Heart right ventricle (tissue), 16 donors: Measurements from ENCODE around the gene ITGA2B. TPM values are rescaled to one million over a fixed set of nuclear protein-coding genes. Genes with fewer than 3 reads are reported as not detected.

Experiments used
- ATAC-seq, 8 donors: fragments of 200-7000 bp; cut with Tn5 transposase; one replicate each; pipeline ENCODE4 v1.9.1; 2020; ENCODE audit warnings: mild to moderate bottlenecking in 8 of 8, moderate library complexity in 8 of 8, moderate number of reproducible peaks in 1 of 8
- DNase-seq, 2 donors: peaks; one replicate each; pipeline ENCODE4 v3.0.0-alpha.2; 2020
- H3K27ac ChIP-seq, 10 donors: fragments of 200-600 bp; sonication (generic) in 2 of 10; one replicate each; pipeline versions ENCODE4 v1.5.0 to v1.8.0; 2020 to 2022; ENCODE audit warnings: mild to moderate bottlenecking in 3 of 10
- H3K27me3 ChIP-seq, 7 donors: fragments of 200-600 bp; one replicate each; pipeline ENCODE4 v1.8.0; 2021 to 2022; ENCODE audit warnings: mild to moderate bottlenecking in 2 of 7
- H3K36me3 ChIP-seq, 9 donors: fragments of 200-600 bp; sonication (generic) in 1 of 9; one replicate each; pipeline versions ENCODE4 v1.5.0 to v1.8.0; 2020 to 2022; ENCODE audit warnings: mild to moderate bottlenecking in 2 of 9
- H3K4me1 ChIP-seq, 9 donors: fragments of 200-600 bp; sonication (generic) in 1 of 9; one replicate each; pipeline versions ENCODE4 v1.5.0 to v1.8.0; 2020 to 2022; ENCODE audit warnings: mild to moderate bottlenecking in 4 of 9
- H3K4me3 ChIP-seq, 10 donors: fragments of 200-600 bp; sonication (generic) in 2 of 10; one replicate each; pipeline versions ENCODE4 v1.5.0 to v1.8.0; 2020 to 2022; ENCODE audit warnings: mild to moderate bottlenecking in 7 of 10, moderate library complexity in 2 of 10
- H3K9me3 ChIP-seq, 11 donors: fragments of 200-600 bp in 10 of 11; sonication (generic) in 2 of 11; one replicate each; pipeline versions ENCODE4 v1.5.0 to v1.8.0; 2013 to 2022; ENCODE audit warnings: mild to moderate bottlenecking in 2 of 11, control low read depth in 1 of 11, moderate library complexity in 1 of 11
- WGBS, 2 donors: extraction: QIAGEN DNeasy Blood & Tissue Kit; methylation state at CpG; one replicate each; pipeline ENCODE4 v1.1.7; 2013; ENCODE audit warnings: inconsistent platforms in 1 of 2; 5-methylcytosine and 5-hydroxymethylcytosine counted together
- intact Hi-C, 10 donors: fragments of 100-400 bp; cut with DNase I; formaldehyde crosslinking; loops; one replicate each; pipeline versions ENCODE4 v1.11.1 to v1.14.2; 2022
- polyA plus RNA-seq, 2 donors: library from polyadenylated mRNA; stranded (reverse); fragments of 200-250 nt; gene quantifications; one replicate each; pipeline ENCODE4 v1.2.3, GENCODE V29; 2013
- total RNA-seq, 10 donors: library from RNA; stranded (reverse); fragmentation: NEBNext Ultra II Directional in 3 of 10; extraction: Animal tissue kit (Norgen Biotek cat#: 25700) in 3 of 10; gene quantifications; one replicate each; pipeline versions ENCODE4 v1.2.1 to v1.2.4, GENCODE V29; 2021 to 2023
- TF ChIP-seq, protein P1 (sequence below), 9 donors: fragments of 200-600 bp; sonication (generic) in 2 of 9; IDR thresholded peaks; one replicate each; pipeline versions ENCODE4 v1.5.0 to v1.8.0; 2021 to 2022; ENCODE audit warnings: antibody characterized with exemption in 9 of 9, mild to moderate bottlenecking in 5 of 9, moderate library complexity in 1 of 9
- donor health status: Arrhythmogenic right ventricular cardiomyopathy.
- donor health status: ischemic (EF 13 %, LVEDD 7.1; RV severe dilation, severe dysfunction).
- donor health status: healthy with polysubstance abuse.
- donor health status: DM: no; HTN: yes; CAD: no.
- donor health status: DM: no; HTN: no; CAD: no.
- donor health status: ischemic (EF 25% LVEDD 6.9; RV normal size, moderate dysfunction).
- donor health status: ischemic (EF 25% LVEDD 5.7; RV mildly dilated, moderate dysfunction).
- donor health status: healthy.
- donor health status: DM: yes; HTN: yes; CAD: no.
- donor health status: Ischemic cardiomyopathy.
- donor health status: ischemic (EF 35%, LVEDD 5.7; RV mildly dilated, moderate dysfunction).
- donor health status: nonischemic (EF 11% LVEDD 7.7; RV severe dilation, severe dysfunction).
- donor health status: DM: yes; HTN: yes; CAD: no.
- donor health status: PGD.
- donor health status: ischemic (EF 29% LVEDD 5.4; RV normal size, mild dysfunction).
- donor health status: nonischemic (EF 23%, LVEDD 6.1; RV moderate dilation, normal function).

Gene ITGA2B
- total and polyA plus RNA-seq, 12 donors, result 0.18 to 1.2 (median 0.62) TPM; not detected in 1

DNA sequence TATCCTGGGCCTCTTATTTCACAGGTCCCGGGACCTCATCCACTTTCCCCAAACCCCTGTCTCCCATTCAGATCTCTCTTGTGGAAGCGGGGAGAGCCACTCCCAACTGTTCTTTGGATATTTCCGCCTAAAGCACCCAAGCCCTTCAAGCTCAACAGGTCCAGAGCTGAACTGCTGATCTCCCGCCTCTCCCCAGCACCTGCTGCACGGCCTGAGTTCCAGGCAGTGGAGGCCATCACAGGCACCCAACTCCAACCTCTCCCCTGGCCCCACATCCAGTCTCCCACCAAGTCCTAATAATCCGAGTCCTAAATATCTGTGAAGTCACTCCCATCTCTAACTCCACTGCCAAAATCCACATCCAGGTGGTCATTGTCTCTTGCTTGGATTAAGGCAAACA, 6.5 kb downstream of the ITGA2B start:
- peaks cover 0 to 31% (median 14%) of the 10 kb centered on the region in 7 donors for H3K27me3 ChIP-seq
- WGBS, 2 donors, result 90 to 91% methylated on average over 6 of the region's 6 CpGs
- TF ChIP-seq, protein P1, sequence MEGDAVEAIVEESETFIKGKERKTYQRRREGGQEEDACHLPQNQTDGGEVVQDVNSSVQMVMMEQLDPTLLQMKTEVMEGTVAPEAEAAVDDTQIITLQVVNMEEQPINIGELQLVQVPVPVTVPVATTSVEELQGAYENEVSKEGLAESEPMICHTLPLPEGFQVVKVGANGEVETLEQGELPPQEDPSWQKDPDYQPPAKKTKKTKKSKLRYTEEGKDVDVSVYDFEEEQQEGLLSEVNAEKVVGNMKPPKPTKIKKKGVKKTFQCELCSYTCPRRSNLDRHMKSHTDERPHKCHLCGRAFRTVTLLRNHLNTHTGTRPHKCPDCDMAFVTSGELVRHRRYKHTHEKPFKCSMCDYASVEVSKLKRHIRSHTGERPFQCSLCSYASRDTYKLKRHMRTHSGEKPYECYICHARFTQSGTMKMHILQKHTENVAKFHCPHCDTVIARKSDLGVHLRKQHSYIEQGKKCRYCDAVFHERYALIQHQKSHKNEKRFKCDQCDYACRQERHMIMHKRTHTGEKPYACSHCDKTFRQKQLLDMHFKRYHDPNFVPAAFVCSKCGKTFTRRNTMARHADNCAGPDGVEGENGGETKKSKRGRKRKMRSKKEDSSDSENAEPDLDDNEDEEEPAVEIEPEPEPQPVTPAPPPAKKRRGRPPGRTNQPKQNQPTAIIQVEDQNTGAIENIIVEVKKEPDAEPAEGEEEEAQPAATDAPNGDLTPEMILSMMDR (IDR thresholded peaks at IDR 0.05), result no peak
- intact Hi-C loops, result loop anchor here in 1 of 10 donors (10.0 kb wide), 1 partner anchor 122 kb away; the partner anchor contains the start of gene GPATCH8
- H3K4me3 ChIP-seq, result no peak overlapping the region
- H3K9me3 ChIP-seq, result no peaks in the 10 kb centered on the region
- no peak for ATAC-seq
- no peak for DNase-seq
- peaks cover 0 to 20% (median 13%) of the 10 kb centered on the region in 9 donors for H3K4me1 ChIP-seq
- H3K27ac ChIP-seq, result no peak overlapping the region
- H3K36me3 ChIP-seq, result no peaks in the 10 kb centered on the region

DNA sequence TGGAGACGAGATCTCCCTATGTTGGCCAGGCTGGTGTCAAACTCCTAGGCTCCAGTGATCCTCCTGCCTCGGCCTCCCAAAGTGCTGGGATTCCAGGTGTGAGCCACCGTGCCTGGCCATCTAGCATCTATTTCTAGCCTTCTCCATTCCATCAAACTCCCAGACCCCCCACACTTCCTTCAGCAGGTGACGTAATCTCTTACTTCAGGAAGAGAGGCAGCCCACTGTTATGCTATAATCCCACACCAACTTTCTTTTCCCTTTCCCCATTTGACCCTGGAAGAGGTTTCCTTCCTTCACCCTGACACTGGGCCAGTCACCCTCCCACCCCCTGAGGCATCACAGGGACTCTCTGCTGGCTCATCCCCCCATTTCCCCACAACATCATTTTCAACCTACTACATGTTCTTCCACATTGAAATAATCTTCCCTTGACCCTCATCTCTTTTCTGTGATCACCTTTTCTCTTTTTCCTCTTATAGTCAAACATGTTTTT, 7.6 kb downstream of the ITGA2B start:
- no peak overlapping the region for H3K4me3 ChIP-seq
- ATAC-seq (no peak), DNase-seq (no peak)
- intact Hi-C loops, result loop anchor here in 1 of 10 donors (10.0 kb wide), 1 partner anchor 123 kb away; the partner anchor contains the start of gene GPATCH8
- peaks cover 0 to 31% (median 14%) of the 10 kb centered on the region in 7 donors for H3K27me3 ChIP-seq
- no peaks in the 10 kb centered on the region for H3K36me3 ChIP-seq
- 77 to 87% methylated on average over 4 of the region's 4 CpGs for WGBS, 2 donors
- TF ChIP-seq, protein P1 (IDR thresholded peaks at IDR 0.05), result no peak
- H3K4me1 ChIP-seq, result peaks cover 0 to 22% (median 14%) of the 10 kb centered on the region in 9 donors
- no peaks in the 10 kb centered on the region for H3K9me3 ChIP-seq
- no peak overlapping the region for H3K27ac ChIP-seq

DNA sequence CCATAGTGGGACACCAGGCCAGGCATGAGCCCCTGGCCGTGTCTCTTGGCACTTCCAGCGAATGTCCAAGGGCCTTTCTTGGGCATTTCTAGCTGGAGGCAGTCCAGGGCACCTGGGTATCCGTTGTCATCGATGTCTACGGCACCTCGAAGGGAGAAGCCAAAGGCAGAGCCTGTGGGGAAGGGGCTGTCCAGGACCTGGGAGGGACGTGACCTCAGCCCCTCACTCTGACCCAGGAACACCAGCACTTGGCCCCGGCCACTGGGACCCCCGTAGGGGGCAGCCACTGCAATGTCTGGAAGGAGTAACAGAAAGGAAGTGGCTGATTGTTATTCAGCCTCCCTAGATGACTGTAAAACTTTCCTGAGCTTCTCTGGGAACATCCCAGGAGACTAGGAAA, 8.7 kb downstream of the ITGA2B start:
- H3K36me3 ChIP-seq, result no peaks in the 10 kb centered on the region
- no peak overlapping the region for H3K27ac ChIP-seq
- no peak for ATAC-seq
- 74 to 80% methylated on average over 9 of the region's 9 CpGs for WGBS, 2 donors
- intact Hi-C loops, result loop anchor here in 1 of 10 donors (10.0 kb wide), 1 partner anchor 124 kb away; the partner anchor contains the start of gene GPATCH8
- DNase-seq, result no peak
- peaks cover 0 to 25% (median 13%) of the 10 kb centered on the region in 7 donors for H3K27me3 ChIP-seq
- TF ChIP-seq, protein P1 (IDR thresholded peaks at IDR 0.05), result no peak
- H3K9me3 ChIP-seq, result no peaks in the 10 kb centered on the region
- H3K4me3 ChIP-seq, result no peak overlapping the region
- peaks cover 0 to 28% (median 15%) of the 10 kb centered on the region in 9 donors for H3K4me1 ChIP-seq

DNA sequence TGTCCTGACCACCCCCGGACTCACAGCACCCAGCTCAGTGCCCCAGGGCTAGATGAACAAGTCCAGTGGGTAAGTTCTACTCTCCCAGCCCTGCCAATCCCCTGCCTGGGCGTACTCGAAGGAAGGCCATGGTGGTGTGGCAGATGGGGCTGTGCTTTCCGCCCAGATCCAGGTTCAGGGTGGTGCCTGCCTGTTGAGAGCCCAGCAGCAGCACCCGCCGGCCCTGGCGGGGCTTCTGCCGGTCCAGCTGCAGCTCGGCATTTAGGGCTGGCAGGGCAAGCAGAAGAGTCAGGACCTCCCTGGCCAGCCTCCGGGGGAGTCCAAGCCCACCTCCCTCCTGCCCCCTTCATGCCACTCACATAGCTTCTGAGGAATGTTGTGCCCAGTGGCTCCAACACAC, 9.6 kb downstream of the ITGA2B start:
- H3K4me1 ChIP-seq, result peaks cover 0 to 28% (median 11%) of the 10 kb centered on the region in 9 donors
- WGBS, 2 donors, result 90 to 94% methylated on average over 10 of the region's 10 CpGs
- intact Hi-C loops, result loop anchor here in 1 of 10 donors (10.0 kb wide), 1 partner anchor 125 kb away; the partner anchor contains the start of gene GPATCH8

More for the DNA sequence above, 9.6 kb downstream of the ITGA2B start:
- TF ChIP-seq, protein P1 (IDR thresholded peaks at IDR 0.05), result no peak
- DNase-seq (no peak), ATAC-seq (no peak)
- Histone ChIP-seq H3K9me3 (no peaks in the 10 kb centered on the region), H3K36me3 (no peaks in the 10 kb centered on the region), H3K27ac (no peak overlapping the region), H3K4me3 (no peak overlapping the region), H3K27me3 (peaks cover 0 to 21% (median 9%) of the 10 kb centered on the region in 7 donors)
